IPS-18a (cell line): ENCODE measurements around the gene RIBC2.

Experiments used
- H3K27ac ChIP-seq: one replicate; pipeline ENCODE4 v1.5.1; 2013; ENCODE audit warnings: low read length
- H3K27me3 ChIP-seq: one replicate; pipeline ENCODE4 v1.6.1; 2013; ENCODE audit warnings: mild to moderate bottlenecking, low read length; ENCODE audit not compliant: control insufficient read depth, insufficient read depth
- H3K36me3 ChIP-seq: one replicate; pipeline ENCODE4 v1.6.1; 2013; ENCODE audit warnings: low read depth, low read length; ENCODE audit not compliant: control insufficient read depth
- H3K4me1 ChIP-seq: one replicate; pipeline ENCODE4 v1.6.1; 2013; ENCODE audit warnings: low read depth, low read length; ENCODE audit not compliant: control insufficient read depth
- H3K4me3 ChIP-seq: one replicate; pipeline ENCODE4 v1.5.1; 2013; ENCODE audit warnings: low read length
- H3K9ac ChIP-seq: one replicate; pipeline ENCODE4 v1.6.1; 2013; ENCODE audit warnings: mild to moderate bottlenecking, low read length, moderate library complexity
- H3K9me3 ChIP-seq: one replicate; pipeline ENCODE4 v1.6.1; 2013; ENCODE audit warnings: low read depth, low read length; ENCODE audit not compliant: control insufficient read depth

Gene RIBC2

GRCh38 chr22:45407793-45408192 is 5.7 kb upstream of the RIBC2 start:
- Histone ChIP-seq H3K4me3 (no peak overlapping the region), H3K36me3 (no peaks in the 10 kb centered on the region), H3K4me1 (no peaks in the 10 kb centered on the region), H3K27ac (no peak overlapping the region), H3K9ac (no peak overlapping the region), H3K27me3 (peaks cover 5% of the 10 kb centered on the region), H3K9me3 (no peaks in the 10 kb centered on the region)

GRCh38 chr22:45413013-45413367 is 503 bp upstream of the RIBC2 start:
- H3K4me3 ChIP-seq: no peak overlapping the region
- no peaks in the 10 kb centered on the region for H3K4me1 ChIP-seq
- H3K27me3 ChIP-seq: peaks cover 26% of the 10 kb centered on the region
- H3K36me3 ChIP-seq: no peaks in the 10 kb centered on the region
- H3K9me3 ChIP-seq: no peaks in the 10 kb centered on the region
- H3K9ac ChIP-seq: no peak overlapping the region
- H3K27ac ChIP-seq: no peak overlapping the region

DNA sequence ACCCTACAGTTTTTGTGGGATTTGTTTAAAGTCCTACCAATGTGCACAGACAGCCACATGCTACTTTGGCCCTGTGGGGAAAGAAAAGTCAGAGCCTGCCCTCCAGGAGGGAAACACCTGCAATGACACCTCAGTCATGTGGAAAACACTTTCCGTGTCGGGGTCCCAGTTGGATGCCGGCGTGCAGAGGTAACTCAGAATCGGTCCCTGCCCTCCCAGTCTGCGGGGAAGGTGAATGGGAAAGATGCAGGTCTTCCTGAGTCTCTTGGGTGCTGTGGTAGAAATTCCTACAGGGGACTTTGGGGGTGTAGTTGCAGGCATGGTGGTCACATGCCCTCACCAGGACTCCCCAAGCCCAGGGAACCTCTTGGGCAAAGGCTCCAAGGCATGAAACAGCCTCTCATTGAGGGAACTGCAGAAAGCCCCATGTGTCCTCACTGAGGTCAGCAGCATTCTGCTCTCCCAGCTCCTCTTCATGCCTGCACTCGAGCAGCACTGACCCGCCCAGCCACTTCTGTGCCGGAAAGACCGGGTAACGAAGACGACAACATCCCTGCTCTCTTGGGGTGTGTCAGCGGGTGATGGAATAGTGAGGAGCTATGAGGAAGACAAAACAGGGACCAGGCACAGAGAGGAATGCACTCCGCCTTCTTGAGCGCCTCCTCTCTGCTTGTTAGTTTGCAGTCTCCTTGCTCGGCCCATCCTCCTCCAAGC is 4.7 kb downstream of the RIBC2 start:
- H3K27me3 ChIP-seq: peaks cover 17% of the 10 kb centered on the region
- no peak overlapping the region for H3K9ac ChIP-seq
- H3K36me3 ChIP-seq: no peaks in the 10 kb centered on the region
- H3K4me3 ChIP-seq: no peak overlapping the region
- H3K4me1 ChIP-seq: no peaks in the 10 kb centered on the region
- H3K9me3 ChIP-seq: no peaks in the 10 kb centered on the region
- H3K27ac ChIP-seq: no peak overlapping the region

GRCh38 chr22:45418770-45419138 is 5.3 kb downstream of the RIBC2 start:
- H3K27me3 ChIP-seq: peaks cover 12% of the 10 kb centered on the region
- no peaks in the 10 kb centered on the region for H3K4me1 ChIP-seq

DNA sequence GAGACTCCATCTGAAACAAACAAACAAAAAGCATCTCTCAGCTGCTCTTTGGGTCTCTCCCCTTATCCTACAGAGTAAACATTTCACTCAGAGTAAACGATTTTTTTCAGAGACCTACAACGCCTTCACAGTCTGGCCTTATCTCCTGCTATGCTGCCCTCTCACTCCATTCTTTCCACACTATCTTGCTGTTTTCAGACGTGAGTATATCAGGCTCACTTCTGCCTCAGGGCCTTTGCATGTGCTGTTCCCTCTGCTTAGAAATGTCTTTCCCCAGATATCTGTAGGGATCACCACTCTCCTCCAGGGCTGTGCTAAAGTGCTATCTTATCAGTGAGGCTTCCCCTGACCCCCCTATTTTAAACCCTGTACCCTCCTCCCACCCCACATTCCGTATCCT is 6.5 kb downstream of the RIBC2 start:
- H3K27ac ChIP-seq: no peak overlapping the region
- no peaks in the 10 kb centered on the region for H3K27me3 ChIP-seq
- H3K4me3 ChIP-seq: no peak overlapping the region
- no peaks in the 10 kb centered on the region for H3K9me3 ChIP-seq
- H3K9ac ChIP-seq: no peak overlapping the region
- no peaks in the 10 kb centered on the region for H3K4me1 ChIP-seq
- no peaks in the 10 kb centered on the region for H3K36me3 ChIP-seq

More at GRCh38 chr22:45418770-45419138, 5.3 kb downstream of the RIBC2 start:
- H3K27ac ChIP-seq: no peak overlapping the region
- no peaks in the 10 kb centered on the region for H3K9me3 ChIP-seq
- no peak overlapping the region for H3K4me3 ChIP-seq
- no peak overlapping the region for H3K9ac ChIP-seq
- H3K36me3 ChIP-seq: no peaks in the 10 kb centered on the region

GRCh38 chr22:45420539-45420938 is 7.0 kb downstream of the RIBC2 start:
- H3K9ac ChIP-seq: no peak overlapping the region
- no peaks in the 10 kb centered on the region for H3K36me3 ChIP-seq
- H3K4me1 ChIP-seq: no peaks in the 10 kb centered on the region
- H3K27ac ChIP-seq: no peak overlapping the region
- H3K9me3 ChIP-seq: no peaks in the 10 kb centered on the region
- no peak overlapping the region for H3K4me3 ChIP-seq
- no peaks in the 10 kb centered on the region for H3K27me3 ChIP-seq

GRCh38 chr22:45421349-45422055 is 8.0 kb downstream of the RIBC2 start:
- Histone ChIP-seq H3K4me3 (no peak overlapping the region), H3K9me3 (no peaks in the 10 kb centered on the region), H3K36me3 (no peaks in the 10 kb centered on the region), H3K9ac (no peak overlapping the region), H3K4me1 (no peaks in the 10 kb centered on the region), H3K27ac (no peak overlapping the region), H3K27me3 (no peaks in the 10 kb centered on the region)

DNA sequence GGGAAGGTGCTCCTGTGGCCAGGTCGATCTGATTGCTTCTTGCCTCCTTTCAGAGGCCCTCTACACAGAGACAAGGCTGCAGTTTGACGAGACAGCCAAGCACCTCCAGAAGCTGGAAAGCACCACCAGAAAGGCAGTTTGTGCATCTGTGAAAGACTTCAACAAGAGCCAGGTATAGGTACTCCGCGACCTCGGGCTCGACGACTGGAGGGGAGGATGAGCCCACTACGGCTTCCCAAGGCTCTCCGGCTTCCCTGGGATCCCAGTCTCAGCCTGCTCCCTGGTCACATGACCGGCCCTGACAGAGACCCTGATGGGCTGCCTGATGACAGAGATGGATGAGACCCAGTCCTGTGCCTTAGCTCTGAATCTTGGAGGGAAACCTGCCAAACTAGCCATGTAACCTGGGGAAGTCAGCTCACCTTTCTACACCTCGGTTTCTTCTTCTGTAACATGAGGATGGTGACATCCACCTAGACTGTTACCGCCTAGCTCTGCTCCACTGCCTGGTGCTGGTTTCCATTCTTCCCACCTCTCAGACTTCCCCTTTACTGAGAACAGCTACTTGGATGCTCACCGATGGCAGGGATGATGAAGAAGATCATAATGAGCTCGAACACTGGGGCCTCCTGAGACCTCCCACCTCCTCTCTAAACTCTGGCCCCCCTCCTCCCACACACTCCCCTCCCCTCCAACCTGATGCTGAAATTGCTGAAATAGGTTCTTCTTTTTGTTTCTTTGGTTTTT is 8.9 kb downstream of the RIBC2 start:
- Histone ChIP-seq H3K9me3 (no peaks in the 10 kb centered on the region), H3K27me3 (no peaks in the 10 kb centered on the region), H3K4me1 (no peaks in the 10 kb centered on the region), H3K27ac (no peak overlapping the region), H3K4me3 (no peak overlapping the region), H3K36me3 (no peaks in the 10 kb centered on the region), H3K9ac (no peak overlapping the region)

DNA sequence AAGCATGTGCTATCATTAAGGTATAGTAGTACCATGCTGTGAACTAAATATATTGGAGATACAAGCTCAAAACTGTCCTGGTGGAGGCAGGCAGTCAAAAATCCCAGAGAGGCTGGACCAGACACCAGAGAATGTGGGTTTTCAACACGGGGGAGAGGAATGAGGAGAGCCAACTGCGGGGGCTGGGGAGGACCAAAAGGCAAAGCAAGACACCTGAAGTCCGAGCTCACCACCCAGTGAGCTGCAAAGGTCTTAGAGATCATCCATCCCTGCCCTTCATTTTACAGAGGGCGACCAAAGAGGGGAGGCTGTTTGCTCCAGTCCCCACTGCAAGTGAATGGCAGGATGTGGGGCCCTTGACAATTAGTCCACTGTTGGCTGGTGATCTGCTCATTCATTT is 10.0 kb downstream of the RIBC2 start:
- no peaks in the 10 kb centered on the region for H3K4me1 ChIP-seq
- H3K27ac ChIP-seq: no peak overlapping the region
- no peak overlapping the region for H3K9ac ChIP-seq
- no peaks in the 10 kb centered on the region for H3K27me3 ChIP-seq
- H3K9me3 ChIP-seq: no peaks in the 10 kb centered on the region
- no peaks in the 10 kb centered on the region for H3K36me3 ChIP-seq
- H3K4me3 ChIP-seq: no peak overlapping the region

GRCh38 chr22:45424241-45424731 is 10.8 kb downstream of the RIBC2 start:
- Histone ChIP-seq H3K9ac (no peak overlapping the region), H3K27me3 (no peaks in the 10 kb centered on the region)

DNA sequence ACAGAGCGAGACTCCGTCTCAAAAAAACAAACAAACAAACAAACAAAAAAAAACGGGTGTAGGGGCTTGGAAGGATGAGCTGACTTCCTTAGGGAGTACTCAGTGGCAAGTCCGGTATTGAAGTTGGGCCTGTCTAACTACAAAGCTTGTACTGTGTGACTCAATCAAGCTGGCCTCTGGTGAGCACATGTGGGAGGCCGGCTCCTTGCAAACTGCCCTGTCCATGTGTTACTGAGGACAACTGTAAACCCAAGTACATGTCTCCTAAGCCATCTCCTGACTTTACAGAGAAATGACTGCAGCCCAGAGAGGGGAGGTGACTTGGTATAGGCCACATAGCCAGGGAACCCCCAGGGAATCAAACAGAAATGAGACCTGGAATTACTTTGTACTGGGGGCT is 11.6 kb downstream of the RIBC2 start:
- H3K4me1 ChIP-seq: no peaks in the 10 kb centered on the region
- H3K27me3 ChIP-seq: no peaks in the 10 kb centered on the region
- H3K9me3 ChIP-seq: no peaks in the 10 kb centered on the region
- H3K27ac ChIP-seq: no peak overlapping the region
- no peak overlapping the region for H3K9ac ChIP-seq
- H3K4me3 ChIP-seq: no peak overlapping the region
- H3K36me3 ChIP-seq: no peaks in the 10 kb centered on the region

More at GRCh38 chr22:45424241-45424731, 10.8 kb downstream of the RIBC2 start:
- Histone ChIP-seq H3K9me3 (no peaks in the 10 kb centered on the region), H3K4me3 (no peak overlapping the region), H3K4me1 (no peaks in the 10 kb centered on the region), H3K36me3 (no peaks in the 10 kb centered on the region), H3K27ac (no peak overlapping the region)
